Chondrocyte (in vitro differentiated cells): ENCODE data around the gene OR10H3. TPM values are rescaled to one million over a fixed set of nuclear protein-coding genes. Genes with fewer than 3 reads are reported as not detected.

Source experiments
- DNase-seq: peaks from one replicate; pipeline ENCODE4 v3.0.0; 2021; ENCODE audit warnings: mixed read lengths, low spot score
- H3K27ac Mint-ChIP-seq: one replicate; pipeline ENCODE4 v1.8.0; 2021; ENCODE audit warnings: mild to moderate bottlenecking, moderate library complexity, mixed read lengths; ENCODE audit not compliant: unreplicated experiment
- H3K27me3 Mint-ChIP-seq: 2 replicates; pipeline ENCODE4 v1.8.0; 2021; ENCODE audit warnings: low read depth, mixed read lengths
- H3K36me3 Mint-ChIP-seq: 2 replicates; pipeline ENCODE4 v1.8.0; 2021; ENCODE audit warnings: low read depth, mixed read lengths
- H3K4me1 Mint-ChIP-seq: 2 replicates; pipeline ENCODE4 v1.8.0; 2021; ENCODE audit warnings: low read depth, mild to moderate bottlenecking, mixed read lengths
- H3K4me3 Mint-ChIP-seq: one replicate; pipeline ENCODE4 v1.8.0; 2021; ENCODE audit warnings: mild to moderate bottlenecking, moderate library complexity, mixed read lengths; ENCODE audit not compliant: unreplicated experiment
- H3K9me3 Mint-ChIP-seq: 2 replicates; pipeline ENCODE4 v1.8.0; 2021; ENCODE audit warnings: low read depth, mixed read lengths
- CTCF ChIP-seq: fragments of 200-600 bp; sonication (generic); IDR thresholded peaks from 2 replicates; pipeline ENCODE4 v1.5.0; 2021; ENCODE audit warnings: antibody characterized with exemption, mild to moderate bottlenecking, moderate library complexity
- total RNA-seq: library from RNA; stranded (reverse); gene quantifications from 3 replicates; pipeline ENCODE4 v1.2.1, GENCODE V29; 2021

OR10H3 gene
- total RNA-seq, 1 donor from 2014 or later = not detected

- no peak overlapping the region for H3K4me3 Mint-ChIP-seq
- no peaks in the 10 kb centered on the region for H3K4me1 Mint-ChIP-seq
- no peak for DNase-seq
- peaks cover 2% of the 10 kb centered on the region for H3K27me3 Mint-ChIP-seq
- no peak for TF ChIP-seq CTCF
- H3K27ac Mint-ChIP-seq = no peak overlapping the region
- H3K36me3 Mint-ChIP-seq = no peaks in the 10 kb centered on the region
- H3K9me3 Mint-ChIP-seq = peaks cover 17% of the 10 kb centered on the region
These were observed 7.2 kb upstream of the OR10H3 start for GRCh38 chr19:15730538-15730937.

- peaks cover 17% of the 10 kb centered on the region for H3K9me3 Mint-ChIP-seq
- no peak for TF ChIP-seq CTCF
- peaks cover 2% of the 10 kb centered on the region for H3K27me3 Mint-ChIP-seq
- no peak overlapping the region for H3K4me3 Mint-ChIP-seq
- H3K36me3 Mint-ChIP-seq = no peaks in the 10 kb centered on the region
- no peak overlapping the region for H3K27ac Mint-ChIP-seq
- DNase-seq = no peak
- no peaks in the 10 kb centered on the region for H3K4me1 Mint-ChIP-seq
These were observed 5.4 kb upstream of the OR10H3 start for GRCh38 chr19:15732388-15732787.

GRCh38 chr19:15733895-15734294, 3.9 kb upstream of the OR10H3 start:
- TF ChIP-seq CTCF = no peak
- Mint-ChIP-seq H3K4me1 (no peaks in the 10 kb centered on the region), H3K36me3 (no peaks in the 10 kb centered on the region), H3K9me3 (peaks cover 17% of the 10 kb centered on the region), H3K27me3 (peaks cover 2% of the 10 kb centered on the region), H3K27ac (no peak overlapping the region), H3K4me3 (no peak overlapping the region)
- DNase-seq = no peak

GRCh38 chr19:15740785-15741184, 3.0 kb downstream of the OR10H3 start:
- Mint-ChIP-seq H3K4me1 (no peaks in the 10 kb centered on the region), H3K27ac (no peak overlapping the region), H3K4me3 (no peak overlapping the region), H3K9me3 (peaks cover 28% of the 10 kb centered on the region), H3K36me3 (no peaks in the 10 kb centered on the region), H3K27me3 (no peaks in the 10 kb centered on the region)
- DNase-seq = no peak
- no peak for TF ChIP-seq CTCF

GRCh38 chr19:15748239-15748638, 10.5 kb downstream of the OR10H3 start:
- Mint-ChIP-seq H3K4me1 (no peaks in the 10 kb centered on the region), H3K36me3 (no peaks in the 10 kb centered on the region), H3K27ac (no peak overlapping the region), H3K9me3 (peaks cover 9% of the 10 kb centered on the region), H3K27me3 (no peaks in the 10 kb centered on the region), H3K4me3 (no peak overlapping the region)
- no peak for TF ChIP-seq CTCF
- DNase-seq = no peak
